ENCODE results near the gene HBP1.

GRCh38 chr7:107248551-107249316 is 79.9 kb downstream of the HBP1 start:
- TF ChIP-seq CTCF (IDR thresholded peaks at IDR 0.05) (no peak), EZH2 (IDR thresholded peaks at IDR 0.05; ENCODE audit: borderline replicate concordance, insufficient read depth, low read depth, low read length, poor library complexity, severe bottlenecking) (no peak)

Data from B cell (primary cell).